Measurements from ENCODE around the gene KLHL17. TPM values are rescaled to one million over a fixed set of nuclear protein-coding genes. Genes with fewer than 3 reads are reported as not detected.

Gene KLHL17
- total RNA-seq, 1 experiment from 2014 or later: 27.8 TPM

- Mint-ChIP-seq H3K36me3 (ENCODE audit: insufficient read depth, unreplicated experiment) (peaks cover 34% of the 10 kb centered on the region), H3K27me3 (ENCODE audit: unreplicated experiment) (no peaks in the 10 kb centered on the region), H3K4me3 (ENCODE audit: low read depth, unreplicated experiment) (no peak overlapping the region), H3K4me1 (ENCODE audit: low read depth, unreplicated experiment) (no peaks in the 10 kb centered on the region), H3K27ac (ENCODE audit: unreplicated experiment) (no peak overlapping the region), H3K9me3 (ENCODE audit: low read depth, unreplicated experiment) (no peaks in the 10 kb centered on the region)
- intact Hi-C loops (cut with micrococcal nuclease; ENCODE audit: unreplicated experiment): no loop called here
- DNase-seq: no peak
- CTCF ChIA-PET: no interaction called here
- no TSS peak for BruUV-seq (replicated peaks)
- no peak for TF ChIP-seq CTCF (IDR thresholded peaks at IDR 0.05; ENCODE audit: unreplicated experiment)
Observed at GRCh38 chr1:963301-963651, 2.9 kb downstream of the KLHL17 start.

GRCh38 chr1:963746-964525 lies 3.6 kb downstream of the KLHL17 start:
- Mint-ChIP-seq H3K36me3 (ENCODE audit: insufficient read depth, unreplicated experiment) (peaks cover 27% of the 10 kb centered on the region), H3K27ac (ENCODE audit: unreplicated experiment) (no peak overlapping the region), H3K4me3 (ENCODE audit: low read depth, unreplicated experiment) (no peak overlapping the region), H3K4me1 (ENCODE audit: low read depth, unreplicated experiment) (no peaks in the 10 kb centered on the region), H3K27me3 (ENCODE audit: unreplicated experiment) (no peaks in the 10 kb centered on the region), H3K9me3 (ENCODE audit: low read depth, unreplicated experiment) (no peaks in the 10 kb centered on the region)
- intact Hi-C loops (cut with micrococcal nuclease; ENCODE audit: unreplicated experiment): no loop called here
- TF ChIP-seq CTCF (IDR thresholded peaks at IDR 0.05; ENCODE audit: unreplicated experiment): no peak
- CTCF ChIA-PET: no interaction called here
- DNase-seq: no peak
- BruUV-seq (replicated peaks): no TSS peak

GRCh38 chr1:964691-965525 lies 4.5 kb downstream of the KLHL17 start:
- no peaks in the 10 kb centered on the region for H3K4me1 Mint-ChIP-seq (ENCODE audit: low read depth, unreplicated experiment)
- H3K36me3 Mint-ChIP-seq (ENCODE audit: insufficient read depth, unreplicated experiment): peaks cover 19% of the 10 kb centered on the region
- no peak for TF ChIP-seq CTCF (IDR thresholded peaks at IDR 0.05; ENCODE audit: unreplicated experiment)
- H3K27me3 Mint-ChIP-seq (ENCODE audit: unreplicated experiment): no peaks in the 10 kb centered on the region
- DNase-seq: no peak
- intact Hi-C loops (cut with micrococcal nuclease; ENCODE audit: unreplicated experiment): no loop called here
- no peak overlapping the region for H3K27ac Mint-ChIP-seq (ENCODE audit: unreplicated experiment)
- no TSS peak for BruUV-seq (replicated peaks)
- CTCF ChIA-PET: no interaction called here
- H3K4me3 Mint-ChIP-seq (ENCODE audit: low read depth, unreplicated experiment): no peak overlapping the region
- no peaks in the 10 kb centered on the region for H3K9me3 Mint-ChIP-seq (ENCODE audit: low read depth, unreplicated experiment)

DNA sequence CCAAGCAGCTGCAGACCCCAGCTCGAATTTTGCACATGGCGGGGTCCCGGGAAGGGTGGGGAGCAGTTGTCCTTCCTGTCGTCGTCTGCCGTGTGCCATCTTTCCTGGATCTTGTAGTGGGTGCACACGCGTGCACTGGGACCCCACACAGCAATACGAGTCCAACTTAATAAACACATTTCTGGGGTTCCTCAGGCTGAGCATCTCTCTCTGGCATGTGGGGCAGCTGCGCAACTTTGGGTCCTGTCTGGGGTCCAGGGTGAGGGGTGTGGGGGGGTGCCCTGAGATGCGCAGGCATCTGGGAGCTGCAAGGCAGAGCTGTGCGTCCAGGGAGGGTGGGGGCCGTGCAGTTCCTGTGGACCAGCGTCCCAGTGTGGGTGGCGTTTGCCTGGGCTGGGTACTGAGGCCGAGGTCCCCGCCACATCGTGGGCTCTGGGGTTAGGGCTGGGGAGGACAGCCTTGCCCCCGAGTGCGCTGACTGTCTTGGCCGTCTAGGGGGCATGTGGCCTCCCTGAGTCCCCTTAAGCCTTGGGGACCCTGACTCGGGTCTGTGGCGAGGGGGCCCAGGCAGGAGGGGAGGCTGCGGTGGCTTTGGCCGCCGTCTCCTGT lies 5.2 kb downstream of the KLHL17 start:
- no peaks in the 10 kb centered on the region for H3K9me3 Mint-ChIP-seq (ENCODE audit: low read depth, unreplicated experiment)
- no peak overlapping the region for H3K27ac Mint-ChIP-seq (ENCODE audit: unreplicated experiment)
- no peak for TF ChIP-seq CTCF (IDR thresholded peaks at IDR 0.05; ENCODE audit: unreplicated experiment)
- H3K27me3 Mint-ChIP-seq (ENCODE audit: unreplicated experiment): no peaks in the 10 kb centered on the region
- intact Hi-C loops (cut with micrococcal nuclease; ENCODE audit: unreplicated experiment): no loop called here
- no peaks in the 10 kb centered on the region for H3K4me1 Mint-ChIP-seq (ENCODE audit: low read depth, unreplicated experiment)
- no peak for DNase-seq
- H3K36me3 Mint-ChIP-seq (ENCODE audit: insufficient read depth, unreplicated experiment): peaks cover 14% of the 10 kb centered on the region
- CTCF ChIA-PET: no interaction called here
- H3K4me3 Mint-ChIP-seq (ENCODE audit: low read depth, unreplicated experiment): peak overlapping the region; percentile 69
- BruUV-seq (replicated peaks): no TSS peak
